Measurements from ENCODE around the gene DACH2.
A peak's percentile ranks its signal among the peaks of the same experiment; 100 is the strongest.

Gene DACH2

DNA sequence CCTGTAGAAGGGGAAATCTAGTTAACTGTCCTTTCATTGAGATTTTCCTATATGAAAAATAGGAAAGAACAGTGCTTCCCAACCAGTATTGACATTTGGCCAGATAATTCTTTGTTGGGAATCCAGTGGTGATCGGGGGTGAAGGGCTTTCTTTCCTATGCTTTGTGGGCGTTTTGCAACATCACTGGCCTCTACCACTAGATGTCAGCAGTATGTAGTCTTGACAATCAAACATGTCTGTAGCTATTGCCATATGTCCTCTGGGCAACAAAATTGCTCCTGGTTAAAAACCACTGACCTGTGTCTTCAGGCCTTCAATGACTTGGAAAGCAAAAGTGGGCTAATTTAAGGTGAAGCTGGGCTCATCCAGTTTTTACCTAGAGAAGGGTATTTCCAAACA is 658.5 kb downstream of the DACH2 start:
- Histone ChIP-seq H3K18ac (ENCODE audit: low read length) (no peak overlapping the region), H3K4ac (ENCODE audit: low read depth, low read length) (no peak overlapping the region), H3K4me3 (ENCODE audit: low read length) (no peak overlapping the region), H4K8ac (ENCODE audit: low read depth, low read length) (no peak overlapping the region), H3K27ac (ENCODE audit: low read depth, low read length) (no peak overlapping the region), H3K23ac (ENCODE audit: low read length) (no peak overlapping the region), H3K9ac (ENCODE audit: low read length) (no peak overlapping the region), H4K5ac (ENCODE audit: low read length) (no peak overlapping the region), H3K79me2 (ENCODE audit: control insufficient read depth, insufficient read depth, low read length) (no peaks in the 10 kb centered on the region), H3K4me2 (ENCODE audit: low read length) (no peak overlapping the region), H3K79me1 (ENCODE audit: low read length) (no peaks in the 10 kb centered on the region), H3K4me1 (ENCODE audit: control insufficient read depth, low read depth, low read length) (no peaks in the 10 kb centered on the region), H2BK15ac (replicated peaks; ENCODE audit: low read depth) (no peak overlapping the region), H3K27me3 (ENCODE audit: insufficient read depth, low read length, poor library complexity) (no peaks in the 10 kb centered on the region), H2BK5ac (ENCODE audit: low read length) (no peak overlapping the region), H3K56ac (ENCODE audit: low read length) (no peak overlapping the region), H2AK5ac (ENCODE audit: low read length) (no peak overlapping the region), H2BK120ac (ENCODE audit: low read depth, low read length) (no peak overlapping the region), H3K36me3 (ENCODE audit: control insufficient read depth, insufficient read depth, low read length) (no peaks in the 10 kb centered on the region)
- no CpG with 5 or more reads among the region's 2 CpGs for WGBS (ENCODE audit: extremely low coverage, insufficient coverage, low lambda C conversion rate)
- DNase-seq: peak; percentile 66

DNA sequence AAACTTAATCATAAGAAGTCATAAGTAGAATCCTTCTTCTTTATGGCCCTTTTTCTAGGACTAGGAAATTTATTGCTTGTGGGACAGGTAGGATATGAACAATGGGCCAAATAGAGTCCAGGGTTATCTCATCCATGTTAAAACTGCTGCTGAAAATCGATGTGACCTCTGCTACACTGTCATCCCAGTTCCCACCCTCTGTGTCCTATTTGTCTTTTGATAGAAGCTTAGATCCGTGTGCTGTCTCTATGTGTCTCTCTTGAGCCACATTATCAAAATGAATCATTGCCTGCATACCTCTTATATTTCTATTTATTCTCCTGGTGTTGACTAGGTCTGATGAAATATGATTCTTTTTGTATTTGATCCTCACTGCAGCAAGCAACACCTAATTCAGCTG is 661.4 kb downstream of the DACH2 start:
- Histone ChIP-seq H4K5ac (ENCODE audit: low read length) (no peak overlapping the region), H2BK5ac (ENCODE audit: low read length) (no peak overlapping the region), H3K18ac (ENCODE audit: low read length) (no peak overlapping the region), H3K27ac (ENCODE audit: low read depth, low read length) (no peak overlapping the region), H3K79me2 (ENCODE audit: control insufficient read depth, insufficient read depth, low read length) (no peaks in the 10 kb centered on the region), H3K56ac (ENCODE audit: low read length) (no peak overlapping the region), H3K36me3 (ENCODE audit: control insufficient read depth, insufficient read depth, low read length) (no peaks in the 10 kb centered on the region), H2BK120ac (ENCODE audit: low read depth, low read length) (no peak overlapping the region), H3K79me1 (ENCODE audit: low read length) (no peaks in the 10 kb centered on the region), H2BK15ac (replicated peaks; ENCODE audit: low read depth) (no peak overlapping the region), H4K8ac (ENCODE audit: low read depth, low read length) (no peak overlapping the region), H3K23ac (ENCODE audit: low read length) (no peak overlapping the region), H3K9ac (ENCODE audit: low read length) (no peak overlapping the region), H2AK5ac (ENCODE audit: low read length) (no peak overlapping the region), H3K4me3 (ENCODE audit: low read length) (no peak overlapping the region), H3K4me2 (ENCODE audit: low read length) (no peak overlapping the region), H3K4ac (ENCODE audit: low read depth, low read length) (no peak overlapping the region), H3K4me1 (ENCODE audit: control insufficient read depth, low read depth, low read length) (no peaks in the 10 kb centered on the region), H3K27me3 (ENCODE audit: insufficient read depth, low read length, poor library complexity) (no peaks in the 10 kb centered on the region)
- DNase-seq: no peak
- WGBS (ENCODE audit: extremely low coverage, insufficient coverage, low lambda C conversion rate): no CpG with 5 or more reads among the region's 2 CpGs

DNA sequence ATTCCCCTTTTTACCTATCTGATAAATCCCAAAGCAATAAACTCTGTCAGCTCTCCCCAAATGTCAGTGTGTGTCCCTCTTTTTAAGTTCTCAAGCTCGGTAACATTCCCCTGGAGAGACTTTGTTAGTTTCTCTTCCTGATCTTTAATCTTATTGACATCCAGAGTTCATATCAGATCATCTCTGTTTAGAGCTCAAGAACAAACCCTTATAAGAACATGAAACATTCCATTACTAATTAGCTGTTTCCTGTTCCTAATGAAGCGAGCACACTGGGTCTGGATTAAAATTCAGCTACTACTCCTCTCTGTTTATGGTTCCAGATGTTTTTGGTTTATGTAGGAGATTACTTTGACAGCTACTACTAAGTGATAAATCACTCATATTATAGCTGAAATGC is 681.5 kb downstream of the DACH2 start:
- H3K27ac ChIP-seq (ENCODE audit: low read depth, low read length): no peak overlapping the region
- H3K36me3 ChIP-seq (ENCODE audit: control insufficient read depth, insufficient read depth, low read length): no peaks in the 10 kb centered on the region
- no peak overlapping the region for H3K4ac ChIP-seq (ENCODE audit: low read depth, low read length)
- no peak overlapping the region for H4K8ac ChIP-seq (ENCODE audit: low read depth, low read length)
- no peaks in the 10 kb centered on the region for H3K79me2 ChIP-seq (ENCODE audit: control insufficient read depth, insufficient read depth, low read length)
- no peaks in the 10 kb centered on the region for H3K27me3 ChIP-seq (ENCODE audit: insufficient read depth, low read length, poor library complexity)
- no peak overlapping the region for H2AK5ac ChIP-seq (ENCODE audit: low read length)
- no peak overlapping the region for H3K23ac ChIP-seq (ENCODE audit: low read length)
- H3K4me2 ChIP-seq (ENCODE audit: low read length): no peak overlapping the region
- no CpG with 5 or more reads among the region's 2 CpGs for WGBS (ENCODE audit: extremely low coverage, insufficient coverage, low lambda C conversion rate)
- no peak overlapping the region for H3K18ac ChIP-seq (ENCODE audit: low read length)
- H3K79me1 ChIP-seq (ENCODE audit: low read length): no peaks in the 10 kb centered on the region
- H2BK5ac ChIP-seq (ENCODE audit: low read length): no peak overlapping the region
- H2BK15ac ChIP-seq (replicated peaks; ENCODE audit: low read depth): no peak overlapping the region
- H2BK120ac ChIP-seq (ENCODE audit: low read depth, low read length): no peak overlapping the region
- peaks cover 1% of the 10 kb centered on the region for H3K4me1 ChIP-seq (ENCODE audit: control insufficient read depth, low read depth, low read length)
- no peak overlapping the region for H3K9ac ChIP-seq (ENCODE audit: low read length)
- H4K5ac ChIP-seq (ENCODE audit: low read length): no peak overlapping the region
- no peak overlapping the region for H3K4me3 ChIP-seq (ENCODE audit: low read length)
- peak; percentile 63 for DNase-seq
- H3K56ac ChIP-seq (ENCODE audit: low read length): no peak overlapping the region

DNA sequence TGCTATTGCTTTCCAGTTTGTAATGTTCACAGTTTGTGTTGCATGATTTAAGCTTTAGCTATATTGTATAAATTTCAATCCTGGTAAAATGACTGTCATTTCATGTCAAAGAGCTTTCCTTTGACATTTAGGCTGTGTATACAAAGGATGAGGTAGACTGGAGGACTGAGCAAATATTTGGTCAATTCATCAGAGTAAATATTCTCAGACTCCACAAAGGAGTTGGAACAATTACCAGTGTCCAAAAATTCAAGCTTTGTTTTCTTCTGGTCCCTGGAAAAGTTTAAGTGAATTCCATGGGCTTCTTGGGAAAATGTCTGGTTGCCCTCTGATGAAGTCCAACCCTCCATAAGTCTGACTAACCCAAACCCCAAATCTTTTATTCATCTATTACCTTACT is 682.4 kb downstream of the DACH2 start:
- H3K27me3 ChIP-seq (ENCODE audit: insufficient read depth, low read length, poor library complexity): no peaks in the 10 kb centered on the region
- no peak overlapping the region for H3K27ac ChIP-seq (ENCODE audit: low read depth, low read length)
- no peak overlapping the region for H3K18ac ChIP-seq (ENCODE audit: low read length)
- H3K56ac ChIP-seq (ENCODE audit: low read length): no peak overlapping the region
- no peak overlapping the region for H2AK5ac ChIP-seq (ENCODE audit: low read length)
- DNase-seq: no peak
- H3K4ac ChIP-seq (ENCODE audit: low read depth, low read length): no peak overlapping the region
- no peak overlapping the region for H3K9ac ChIP-seq (ENCODE audit: low read length)
- no peaks in the 10 kb centered on the region for H3K79me1 ChIP-seq (ENCODE audit: low read length)
- H4K5ac ChIP-seq (ENCODE audit: low read length): no peak overlapping the region
- peaks cover 1% of the 10 kb centered on the region for H3K4me1 ChIP-seq (ENCODE audit: control insufficient read depth, low read depth, low read length)
- H2BK15ac ChIP-seq (replicated peaks; ENCODE audit: low read depth): no peak overlapping the region
- no peak overlapping the region for H3K4me3 ChIP-seq (ENCODE audit: low read length)
- H4K8ac ChIP-seq (ENCODE audit: low read depth, low read length): no peak overlapping the region
- H2BK120ac ChIP-seq (ENCODE audit: low read depth, low read length): no peak overlapping the region
- no peak overlapping the region for H2BK5ac ChIP-seq (ENCODE audit: low read length)
- no peaks in the 10 kb centered on the region for H3K36me3 ChIP-seq (ENCODE audit: control insufficient read depth, insufficient read depth, low read length)
- no peak overlapping the region for H3K23ac ChIP-seq (ENCODE audit: low read length)
- H3K4me2 ChIP-seq (ENCODE audit: low read length): no peak overlapping the region
- no peaks in the 10 kb centered on the region for H3K79me2 ChIP-seq (ENCODE audit: control insufficient read depth, insufficient read depth, low read length)

DNA sequence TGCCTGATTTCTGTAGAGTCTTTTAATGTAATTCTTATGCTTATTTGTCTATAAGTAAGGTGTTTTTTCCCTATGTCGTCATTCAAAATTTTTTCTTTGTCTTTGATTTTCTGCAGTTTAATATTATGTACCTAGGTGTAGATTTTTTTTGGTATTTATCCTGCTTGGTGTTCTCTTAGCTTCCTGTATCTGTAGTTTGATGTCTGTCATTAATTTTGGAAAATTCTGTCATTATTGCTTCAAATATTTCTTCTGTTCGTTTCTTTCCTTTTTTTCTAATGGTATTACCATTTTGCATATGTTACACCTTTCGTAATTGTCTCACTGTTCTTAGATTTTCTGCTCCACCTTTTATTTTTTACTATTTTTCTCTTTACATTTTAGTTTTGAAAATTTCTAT is 696.9 kb downstream of the DACH2 start:
- H3K4me2 ChIP-seq (ENCODE audit: low read length): no peak overlapping the region

More for the DNA sequence above, 696.9 kb downstream of the DACH2 start:
- H3K4ac ChIP-seq (ENCODE audit: low read depth, low read length): no peak overlapping the region
- H2AK5ac ChIP-seq (ENCODE audit: low read length): no peak overlapping the region
- H2BK120ac ChIP-seq (ENCODE audit: low read depth, low read length): no peak overlapping the region
- no CpG with 5 or more reads among the region's 3 CpGs for WGBS (ENCODE audit: extremely low coverage, insufficient coverage, low lambda C conversion rate)
- H3K9ac ChIP-seq (ENCODE audit: low read length): no peak overlapping the region
- no peak overlapping the region for H2BK5ac ChIP-seq (ENCODE audit: low read length)
- no peak overlapping the region for H3K56ac ChIP-seq (ENCODE audit: low read length)
- H3K27me3 ChIP-seq (ENCODE audit: insufficient read depth, low read length, poor library complexity): no peaks in the 10 kb centered on the region
- H3K36me3 ChIP-seq (ENCODE audit: control insufficient read depth, insufficient read depth, low read length): no peaks in the 10 kb centered on the region
- no peak overlapping the region for H4K5ac ChIP-seq (ENCODE audit: low read length)
- no peak overlapping the region for H3K18ac ChIP-seq (ENCODE audit: low read length)
- no peak overlapping the region for H2BK15ac ChIP-seq (replicated peaks; ENCODE audit: low read depth)
- no peaks in the 10 kb centered on the region for H3K79me2 ChIP-seq (ENCODE audit: control insufficient read depth, insufficient read depth, low read length)
- no peak overlapping the region for H3K23ac ChIP-seq (ENCODE audit: low read length)
- DNase-seq: no peak
- H3K27ac ChIP-seq (ENCODE audit: low read depth, low read length): no peak overlapping the region
- H3K79me1 ChIP-seq (ENCODE audit: low read length): no peaks in the 10 kb centered on the region
- no peaks in the 10 kb centered on the region for H3K4me1 ChIP-seq (ENCODE audit: control insufficient read depth, low read depth, low read length)
- H4K8ac ChIP-seq (ENCODE audit: low read depth, low read length): no peak overlapping the region
- no peak overlapping the region for H3K4me3 ChIP-seq (ENCODE audit: low read length)

Measured in mesendoderm (in vitro differentiated cells).